ENCODE results near the gene ARHGAP11A.
"Not testable (repeated sequence)": the region's sequence is repeated elsewhere in the genome, so short reads cannot be mapped to it uniquely, and the experiment has no call there.

Gene ARHGAP11A, protein sequence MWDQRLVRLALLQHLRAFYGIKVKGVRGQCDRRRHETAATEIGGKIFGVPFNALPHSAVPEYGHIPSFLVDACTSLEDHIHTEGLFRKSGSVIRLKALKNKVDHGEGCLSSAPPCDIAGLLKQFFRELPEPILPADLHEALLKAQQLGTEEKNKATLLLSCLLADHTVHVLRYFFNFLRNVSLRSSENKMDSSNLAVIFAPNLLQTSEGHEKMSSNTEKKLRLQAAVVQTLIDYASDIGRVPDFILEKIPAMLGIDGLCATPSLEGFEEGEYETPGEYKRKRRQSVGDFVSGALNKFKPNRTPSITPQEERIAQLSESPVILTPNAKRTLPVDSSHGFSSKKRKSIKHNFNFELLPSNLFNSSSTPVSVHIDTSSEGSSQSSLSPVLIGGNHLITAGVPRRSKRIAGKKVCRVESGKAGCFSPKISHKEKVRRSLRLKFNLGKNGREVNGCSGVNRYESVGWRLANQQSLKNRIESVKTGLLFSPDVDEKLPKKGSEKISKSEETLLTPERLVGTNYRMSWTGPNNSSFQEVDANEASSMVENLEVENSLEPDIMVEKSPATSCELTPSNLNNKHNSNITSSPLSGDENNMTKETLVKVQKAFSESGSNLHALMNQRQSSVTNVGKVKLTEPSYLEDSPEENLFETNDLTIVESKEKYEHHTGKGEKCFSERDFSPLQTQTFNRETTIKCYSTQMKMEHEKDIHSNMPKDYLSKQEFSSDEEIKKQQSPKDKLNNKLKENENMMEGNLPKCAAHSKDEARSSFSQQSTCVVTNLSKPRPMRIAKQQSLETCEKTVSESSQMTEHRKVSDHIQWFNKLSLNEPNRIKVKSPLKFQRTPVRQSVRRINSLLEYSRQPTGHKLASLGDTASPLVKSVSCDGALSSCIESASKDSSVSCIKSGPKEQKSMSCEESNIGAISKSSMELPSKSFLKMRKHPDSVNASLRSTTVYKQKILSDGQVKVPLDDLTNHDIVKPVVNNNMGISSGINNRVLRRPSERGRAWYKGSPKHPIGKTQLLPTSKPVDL

GRCh38 chr15:32615051-32615870 is at the start of gene ARHGAP11A:
Gene ARHGAP11A (plus strand): TSS chr15:32615504. CDS start chr15:32616212, 708 bp downstream.
- peak within 1 kb of the TSS; percentile 73 for H3K4me3 ChIP-seq (replicated peaks; ENCODE audit: low read depth, low read length)
- peak; percentile 96 for DNase-seq (ENCODE audit: low read depth)

DNA sequence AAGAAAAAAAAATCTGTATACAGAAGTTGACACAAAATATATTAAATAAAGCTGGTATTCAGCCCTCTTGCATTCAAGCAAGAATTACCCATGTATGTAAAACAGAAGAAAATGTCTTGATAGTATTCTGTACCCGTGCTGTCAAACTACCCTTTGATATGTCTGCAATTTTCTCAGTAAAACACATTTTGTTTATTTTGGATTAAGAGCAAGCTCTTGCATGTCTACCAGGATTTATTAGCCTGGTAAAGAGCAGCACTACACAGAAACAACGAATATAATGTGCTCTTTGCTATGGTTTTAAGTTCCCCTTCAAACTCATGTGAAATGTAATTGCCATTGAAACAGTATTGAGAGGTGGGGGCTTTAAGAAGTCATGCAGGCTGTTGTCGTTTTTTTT is 46.3 kb upstream of the ARHGAP11A start:
- DNase-seq (ENCODE audit: low read depth); H3K4me3 ChIP-seq (replicated peaks; ENCODE audit: low read depth, low read length): not testable (repeated sequence)

DNA sequence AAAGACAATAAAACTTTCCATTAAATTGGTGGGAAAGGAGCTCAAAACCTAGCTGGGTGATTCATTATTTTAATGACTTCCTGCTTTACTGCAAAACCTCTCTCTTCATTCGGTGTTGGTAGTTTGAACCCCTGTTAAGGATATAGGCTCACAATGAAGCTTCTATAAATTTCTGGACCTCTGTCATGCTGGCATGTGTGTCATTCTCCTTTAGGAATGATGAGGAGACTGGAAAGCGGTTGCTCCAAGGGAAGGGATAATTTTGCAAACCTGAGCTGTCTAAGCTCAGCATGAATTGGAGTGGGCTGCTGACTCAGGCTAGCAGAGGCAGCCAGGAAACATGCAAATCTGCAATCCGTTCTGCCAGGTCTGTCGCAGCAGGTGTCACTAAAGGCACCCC is 36.8 kb upstream of the ARHGAP11A start:
- not testable (repeated sequence) for H3K4me3 ChIP-seq (replicated peaks; ENCODE audit: low read depth, low read length); DNase-seq (ENCODE audit: low read depth)

- DNase-seq (ENCODE audit: low read depth); H3K4me3 ChIP-seq (replicated peaks; ENCODE audit: low read depth, low read length): not testable (repeated sequence)
Measured at GRCh38 chr15:32585844-32586243, 29.5 kb upstream of the ARHGAP11A start.

DNA sequence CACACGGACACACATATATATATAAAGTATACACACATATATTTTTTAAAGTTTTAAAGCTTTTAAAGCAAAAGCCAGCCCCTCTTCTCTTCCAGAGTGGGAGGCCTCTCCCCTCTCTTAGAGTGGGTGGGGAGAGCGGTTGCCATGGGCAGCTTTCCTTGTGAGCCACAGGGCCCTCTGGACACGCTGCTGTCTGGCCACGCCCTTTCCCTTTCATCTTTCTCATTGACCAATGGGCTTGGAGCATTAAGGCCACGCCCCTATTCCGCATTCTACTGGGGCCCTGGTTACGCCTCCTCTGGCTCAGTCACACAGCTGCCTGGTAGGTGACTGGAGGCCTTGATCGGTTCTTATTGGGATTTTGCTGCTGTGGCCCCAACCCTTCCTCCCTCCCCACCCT is 22.2 kb upstream of the ARHGAP11A start, which contains the start of gene GOLGA8N:
GOLGA8N (plus strand) TSS at position 306 of the 400 bp plus-strand sequence.
- H3K4me3 ChIP-seq (replicated peaks; ENCODE audit: low read depth, low read length); DNase-seq (ENCODE audit: low read depth): not testable (repeated sequence)

GRCh38 chr15:32609518-32609917 is 5.8 kb upstream of the ARHGAP11A start:
- not testable (repeated sequence) for DNase-seq (ENCODE audit: low read depth); H3K4me3 ChIP-seq (replicated peaks; ENCODE audit: low read depth, low read length)

GRCh38 chr15:32610719-32611118 is 4.6 kb upstream of the ARHGAP11A start:
- peak; percentile 65 for DNase-seq (ENCODE audit: low read depth)

GRCh38 chr15:32614712-32615050 is 623 bp upstream of the ARHGAP11A start:
- peak overlapping the region; percentile 73 for H3K4me3 ChIP-seq (replicated peaks; ENCODE audit: low read depth, low read length)
- not testable (repeated sequence) for DNase-seq (ENCODE audit: low read depth)

More at GRCh38 chr15:32610719-32611118, 4.6 kb upstream of the ARHGAP11A start:
- not testable (repeated sequence) for H3K4me3 ChIP-seq (replicated peaks; ENCODE audit: low read depth, low read length)

GRCh38 chr15:32615871-32616426 is 645 bp downstream of the ARHGAP11A start:
- H3K4me3 ChIP-seq (replicated peaks; ENCODE audit: low read depth, low read length), result peak overlapping the region; percentile 73

DNA sequence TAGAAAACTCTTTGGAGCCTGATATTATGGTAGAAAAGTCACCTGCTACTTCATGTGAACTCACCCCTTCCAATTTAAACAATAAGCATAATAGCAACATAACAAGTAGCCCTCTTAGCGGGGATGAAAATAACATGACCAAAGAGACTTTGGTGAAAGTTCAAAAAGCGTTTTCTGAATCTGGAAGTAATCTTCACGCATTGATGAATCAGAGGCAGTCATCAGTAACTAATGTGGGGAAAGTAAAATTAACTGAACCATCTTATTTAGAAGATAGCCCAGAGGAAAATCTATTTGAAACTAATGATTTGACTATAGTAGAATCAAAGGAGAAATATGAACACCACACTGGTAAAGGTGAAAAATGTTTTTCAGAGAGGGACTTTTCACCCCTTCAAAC is 21.1 kb downstream of the ARHGAP11A start:
- DNase-seq (ENCODE audit: low read depth), result no peak
- TF ChIP-seq, protein P1, sequence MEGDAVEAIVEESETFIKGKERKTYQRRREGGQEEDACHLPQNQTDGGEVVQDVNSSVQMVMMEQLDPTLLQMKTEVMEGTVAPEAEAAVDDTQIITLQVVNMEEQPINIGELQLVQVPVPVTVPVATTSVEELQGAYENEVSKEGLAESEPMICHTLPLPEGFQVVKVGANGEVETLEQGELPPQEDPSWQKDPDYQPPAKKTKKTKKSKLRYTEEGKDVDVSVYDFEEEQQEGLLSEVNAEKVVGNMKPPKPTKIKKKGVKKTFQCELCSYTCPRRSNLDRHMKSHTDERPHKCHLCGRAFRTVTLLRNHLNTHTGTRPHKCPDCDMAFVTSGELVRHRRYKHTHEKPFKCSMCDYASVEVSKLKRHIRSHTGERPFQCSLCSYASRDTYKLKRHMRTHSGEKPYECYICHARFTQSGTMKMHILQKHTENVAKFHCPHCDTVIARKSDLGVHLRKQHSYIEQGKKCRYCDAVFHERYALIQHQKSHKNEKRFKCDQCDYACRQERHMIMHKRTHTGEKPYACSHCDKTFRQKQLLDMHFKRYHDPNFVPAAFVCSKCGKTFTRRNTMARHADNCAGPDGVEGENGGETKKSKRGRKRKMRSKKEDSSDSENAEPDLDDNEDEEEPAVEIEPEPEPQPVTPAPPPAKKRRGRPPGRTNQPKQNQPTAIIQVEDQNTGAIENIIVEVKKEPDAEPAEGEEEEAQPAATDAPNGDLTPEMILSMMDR (IDR thresholded peaks at IDR 0.05; ENCODE audit: low read length, missing control alignments), result no peak
- H3K4me3 ChIP-seq (replicated peaks; ENCODE audit: low read depth, low read length), result no peak overlapping the region

More at GRCh38 chr15:32615871-32616426, 645 bp downstream of the ARHGAP11A start:
- DNase-seq (ENCODE audit: low read depth), result not testable (repeated sequence)

DNA sequence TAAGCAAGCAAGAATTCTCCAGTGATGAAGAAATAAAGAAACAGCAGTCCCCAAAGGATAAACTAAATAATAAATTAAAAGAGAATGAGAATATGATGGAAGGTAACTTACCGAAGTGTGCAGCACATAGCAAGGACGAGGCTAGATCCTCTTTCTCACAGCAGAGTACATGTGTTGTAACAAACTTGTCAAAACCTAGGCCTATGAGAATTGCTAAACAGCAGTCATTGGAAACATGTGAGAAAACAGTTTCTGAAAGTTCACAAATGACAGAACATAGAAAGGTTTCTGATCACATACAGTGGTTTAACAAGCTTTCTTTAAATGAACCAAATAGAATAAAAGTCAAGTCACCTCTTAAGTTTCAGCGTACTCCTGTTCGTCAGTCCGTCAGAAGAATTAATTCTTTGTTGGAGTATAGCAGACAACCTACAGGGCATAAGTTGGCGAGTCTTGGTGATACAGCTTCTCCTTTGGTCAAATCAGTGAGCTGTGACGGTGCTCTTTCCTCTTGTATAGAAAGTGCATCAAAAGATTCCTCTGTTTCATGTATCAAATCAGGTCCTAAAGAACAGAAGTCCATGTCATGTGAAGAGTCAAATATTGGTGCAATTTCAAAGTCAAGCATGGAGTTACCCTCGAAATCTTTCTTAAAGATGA is 21.7 kb downstream of the ARHGAP11A start:
- DNase-seq (ENCODE audit: low read depth), result no peak
- TF ChIP-seq, protein P1 (IDR thresholded peaks at IDR 0.05; ENCODE audit: low read length, missing control alignments), result no peak
- no peak overlapping the region for H3K4me3 ChIP-seq (replicated peaks; ENCODE audit: low read depth, low read length)

Data from fibroblast of pulmonary artery (primary cell).